Left lobe of liver (tissue), 2 donors: ENCODE measurements around the gene FMN1. TPM values are rescaled to one million over a fixed set of nuclear protein-coding genes. Genes with fewer than 3 reads are reported as not detected.
A peak's percentile ranks its signal among the peaks of the same experiment; 100 is the strongest.

Experiments used
- ATAC-seq: fragments of 200-7000 bp; cut with Tn5 transposase; one replicate; pipeline ENCODE4 v1.9.1; 2020; ENCODE audit warnings: mild to moderate bottlenecking, moderate library complexity
- DNase-seq: peaks from one replicate; pipeline ENCODE4 v3.0.0-alpha.2; 2020; ENCODE audit warnings: low spot score
- total RNA-seq: library from RNA; stranded (reverse); gene quantifications from one replicate; pipeline ENCODE4 v1.2.1, GENCODE V29; 2021
- donor health status: DM: no; HTN: no; CAD: no; lungs with moderate emphysema.
- donor health status: DM: no; HTN: yes; CAD: no.

FMN1 gene
- total RNA-seq, 1 donor from 2014 or later: 1.2 TPM

DNA sequence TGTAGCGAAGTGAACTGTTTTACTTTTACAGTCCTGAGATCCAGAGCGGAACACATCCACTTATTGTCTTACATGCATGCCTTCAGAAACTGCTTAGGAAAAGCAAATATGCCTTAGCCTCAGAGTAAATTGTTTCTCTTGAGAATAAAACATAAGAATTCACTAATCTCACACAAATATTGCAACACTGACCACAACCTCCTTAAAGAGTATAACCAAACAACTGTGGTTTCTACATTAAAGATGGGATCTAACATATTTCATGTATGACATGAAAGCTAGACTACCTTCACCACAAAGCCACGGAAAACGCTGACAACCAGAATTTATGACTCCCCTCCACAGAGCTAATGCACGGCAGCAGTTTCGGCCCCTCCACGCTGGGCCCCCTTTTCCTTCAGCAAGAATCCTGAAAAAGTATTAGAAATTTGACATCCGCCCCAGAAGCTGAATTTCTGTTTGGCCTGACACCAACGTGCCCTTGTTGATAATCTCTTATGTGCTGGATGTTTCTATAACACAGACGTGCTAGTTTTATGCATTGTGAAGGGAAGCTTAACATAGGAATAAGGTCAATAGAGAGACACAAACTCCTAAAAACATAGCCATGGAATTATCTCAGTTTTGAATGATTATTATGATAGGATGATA lies 392.1 kb downstream of the FMN1 start:
- no peak for ATAC-seq
- DNase-seq: no peak

DNA sequence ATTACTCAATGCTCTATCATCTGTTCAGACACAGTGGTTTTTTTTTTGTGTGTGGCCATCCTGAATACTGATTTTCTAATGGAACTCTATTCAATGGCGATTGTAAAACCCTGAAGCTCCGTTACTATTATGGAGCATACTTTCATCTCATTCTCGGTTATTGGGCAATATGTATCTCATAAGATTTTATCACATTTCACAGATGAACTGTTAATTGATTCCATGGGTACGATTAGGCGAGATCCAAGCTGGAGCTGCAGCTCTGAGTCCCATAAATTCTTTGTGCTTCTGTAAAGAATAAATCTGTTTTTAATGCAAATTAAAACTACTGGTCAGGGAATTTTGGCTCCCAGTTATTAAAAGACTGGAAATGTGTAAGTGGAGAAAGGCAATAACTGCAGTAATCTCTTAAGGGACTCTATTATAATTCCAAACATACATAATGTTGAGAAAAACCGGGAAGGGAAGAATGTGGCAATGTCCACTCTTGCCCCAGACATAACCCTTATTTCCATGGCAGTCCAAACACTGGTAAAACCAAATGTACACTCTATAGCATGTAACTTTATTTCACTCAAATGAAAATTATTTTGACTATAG lies 394.5 kb downstream of the FMN1 start:
- ATAC-seq (no peak), DNase-seq (no peak)

DNA sequence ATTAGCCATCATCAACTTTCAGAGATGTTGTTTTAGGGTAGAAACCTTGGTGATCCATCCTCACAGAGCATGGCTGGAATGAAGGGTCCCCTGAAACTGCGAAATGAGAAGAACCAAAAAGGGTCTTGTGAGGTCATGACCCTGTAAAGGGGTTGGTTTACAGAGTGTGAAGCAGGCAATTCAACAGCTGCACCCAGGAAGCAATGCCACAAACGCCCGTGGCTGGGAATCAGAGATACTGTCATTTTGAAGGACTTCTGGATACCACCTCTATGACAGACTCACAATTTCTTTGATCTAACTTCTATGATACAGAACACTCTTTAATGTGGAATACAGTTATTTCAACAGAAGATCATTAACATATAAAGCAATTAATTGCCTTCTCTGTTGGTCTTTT lies 397.7 kb downstream of the FMN1 start:
- DNase-seq (no peak), ATAC-seq (no peak)

DNA sequence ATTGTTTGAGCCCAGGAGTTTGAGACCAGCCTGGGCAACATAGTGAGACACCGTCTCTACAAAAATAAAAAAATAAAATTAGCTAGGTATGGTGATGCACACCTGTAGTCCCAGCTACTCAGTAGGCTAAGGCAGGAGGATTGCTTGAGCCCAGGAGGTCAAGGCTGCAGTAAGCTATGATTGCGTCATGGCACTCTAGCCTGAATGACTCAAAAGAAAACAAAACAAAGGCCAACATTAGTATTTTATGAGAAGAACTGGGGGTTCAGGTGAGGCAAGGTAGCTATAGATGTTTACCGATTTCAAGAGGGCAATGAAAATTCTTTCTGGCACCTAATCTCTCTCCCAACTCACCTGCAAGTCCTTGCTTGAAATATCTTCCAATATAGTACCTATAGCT lies 399.5 kb downstream of the FMN1 start:
- DNase-seq (no peak), ATAC-seq (no peak)

DNA sequence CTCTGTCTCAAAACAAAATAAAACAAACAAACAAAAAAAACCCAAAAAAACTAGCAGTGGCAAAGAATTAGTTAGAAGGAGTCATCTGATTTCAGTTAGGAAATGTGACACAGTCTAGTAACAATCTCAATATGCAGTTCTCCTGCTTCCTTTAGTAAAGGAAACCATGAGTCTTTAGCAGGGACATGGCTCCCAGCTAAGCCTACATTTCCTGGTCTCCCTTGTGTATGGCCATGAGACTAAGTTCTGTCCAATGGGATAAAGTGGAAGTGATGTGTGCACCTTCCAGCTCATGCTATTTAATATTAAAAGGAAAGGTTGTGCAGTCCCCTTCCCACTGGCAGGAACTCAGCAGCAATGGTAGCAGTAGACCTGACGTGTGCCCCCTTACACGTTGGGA lies 402.1 kb downstream of the FMN1 start:
- DNase-seq: no peak
- ATAC-seq: no peak

DNA sequence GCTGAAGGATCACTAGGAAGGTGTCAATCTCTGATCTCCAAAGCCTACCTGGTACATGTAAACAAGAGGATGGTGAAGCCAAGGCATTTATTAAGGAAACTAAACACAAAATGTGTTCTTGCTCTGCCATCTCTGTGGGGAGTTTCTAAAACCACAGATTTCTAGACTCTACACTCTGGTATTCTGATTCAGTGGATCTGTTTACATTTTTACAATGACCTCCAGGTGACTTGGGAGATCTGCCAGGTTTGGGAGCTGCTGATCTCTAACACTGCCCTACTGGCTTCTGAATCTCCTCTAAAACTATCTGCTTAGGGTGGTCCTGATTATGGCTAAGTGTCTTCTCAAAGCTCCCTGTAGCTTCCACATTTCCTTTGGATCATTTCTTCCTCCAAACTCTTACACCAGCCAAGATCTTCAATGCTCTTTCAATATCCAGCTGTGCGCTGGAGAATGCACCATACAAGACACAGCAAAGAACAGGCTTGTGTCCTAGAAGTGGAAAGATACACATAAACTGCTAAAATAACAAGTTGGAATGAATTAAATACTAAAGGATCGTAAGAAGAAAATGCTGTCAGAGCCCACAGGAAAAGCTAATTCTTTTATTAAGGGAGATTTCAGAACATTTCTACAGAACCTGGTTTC lies 404.0 kb downstream of the FMN1 start:
- peak; percentile 86 for ATAC-seq
- DNase-seq: peak; percentile 51

DNA sequence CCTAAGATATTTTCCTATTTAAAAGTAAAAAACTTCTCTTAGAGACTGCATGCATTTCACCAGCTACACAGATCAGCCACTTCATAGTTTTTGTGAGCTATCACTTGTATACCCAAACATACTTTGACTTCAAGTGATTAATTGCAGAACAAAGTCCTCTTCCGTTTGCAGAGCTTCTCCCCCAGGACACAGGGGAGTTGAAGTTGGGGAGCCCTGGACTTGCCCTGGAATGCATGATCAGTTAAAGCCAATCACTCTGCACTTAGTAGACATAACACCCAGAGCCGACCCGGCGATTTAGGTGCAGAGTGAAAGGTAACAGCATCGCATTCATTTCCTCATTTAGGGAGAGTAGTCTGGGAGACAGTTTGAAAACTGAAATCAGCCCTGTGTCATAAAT lies 406.6 kb downstream of the FMN1 start:
- ATAC-seq (no peak), DNase-seq (no peak)

DNA sequence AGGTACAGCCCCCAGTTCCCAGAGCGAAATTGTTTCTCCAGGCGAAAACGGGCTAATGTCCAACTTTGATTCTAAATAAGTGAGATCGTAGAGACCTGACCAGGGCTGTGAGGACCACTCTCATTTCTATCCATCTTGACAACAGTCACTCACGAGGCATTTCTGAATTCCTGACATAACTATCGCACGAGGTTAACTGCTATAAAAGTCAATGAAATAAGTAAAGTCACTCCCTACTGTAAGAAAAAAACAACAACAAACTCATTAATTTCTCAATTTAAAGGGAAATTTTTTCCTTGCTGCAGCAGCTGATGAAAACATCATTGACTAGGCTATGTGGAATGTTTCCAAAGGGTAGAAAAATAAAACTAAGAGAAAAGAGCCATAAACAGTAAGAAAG lies 407.6 kb downstream of the FMN1 start:
- DNase-seq: no peak
- ATAC-seq: no peak

DNA sequence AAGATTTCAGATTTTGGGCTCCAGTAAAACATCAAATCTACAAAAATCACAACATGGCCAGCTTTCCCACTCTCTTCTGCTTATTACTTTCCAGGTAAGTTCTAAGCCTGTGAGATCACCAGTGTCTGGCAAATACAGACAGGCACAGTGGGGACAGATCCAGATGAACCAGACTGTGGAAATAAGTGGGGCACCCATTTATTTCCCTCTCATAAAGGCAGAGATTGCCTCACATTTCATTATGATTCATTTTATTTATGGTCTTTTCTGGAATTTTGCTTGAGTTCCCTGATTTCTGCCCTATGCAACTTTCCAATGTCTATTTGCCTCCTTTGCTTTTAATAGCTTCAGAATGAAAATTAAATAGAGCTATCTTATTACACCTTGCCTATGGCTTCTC lies 409.9 kb downstream of the FMN1 start:
- no peak for DNase-seq
- no peak for ATAC-seq

DNA sequence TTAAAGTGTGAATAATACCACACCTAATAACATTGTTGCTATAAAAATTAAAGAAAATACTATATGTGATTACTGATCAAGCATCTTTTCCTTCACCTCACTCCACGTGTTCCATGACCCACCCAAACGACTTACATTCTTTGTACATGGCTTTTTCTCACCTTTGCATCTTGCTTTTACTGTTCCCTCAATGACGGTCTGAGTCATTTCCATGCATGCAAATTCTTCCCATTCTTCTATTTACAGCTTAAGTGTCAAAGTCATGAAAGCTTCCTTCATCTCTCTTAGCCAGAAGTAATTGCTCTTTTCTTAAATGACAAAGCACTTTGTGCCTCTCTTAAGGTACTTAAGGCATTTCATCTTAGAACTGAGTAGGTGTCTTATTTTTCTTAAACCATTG lies 412.7 kb downstream of the FMN1 start:
- no peak for ATAC-seq
- no peak for DNase-seq

DNA sequence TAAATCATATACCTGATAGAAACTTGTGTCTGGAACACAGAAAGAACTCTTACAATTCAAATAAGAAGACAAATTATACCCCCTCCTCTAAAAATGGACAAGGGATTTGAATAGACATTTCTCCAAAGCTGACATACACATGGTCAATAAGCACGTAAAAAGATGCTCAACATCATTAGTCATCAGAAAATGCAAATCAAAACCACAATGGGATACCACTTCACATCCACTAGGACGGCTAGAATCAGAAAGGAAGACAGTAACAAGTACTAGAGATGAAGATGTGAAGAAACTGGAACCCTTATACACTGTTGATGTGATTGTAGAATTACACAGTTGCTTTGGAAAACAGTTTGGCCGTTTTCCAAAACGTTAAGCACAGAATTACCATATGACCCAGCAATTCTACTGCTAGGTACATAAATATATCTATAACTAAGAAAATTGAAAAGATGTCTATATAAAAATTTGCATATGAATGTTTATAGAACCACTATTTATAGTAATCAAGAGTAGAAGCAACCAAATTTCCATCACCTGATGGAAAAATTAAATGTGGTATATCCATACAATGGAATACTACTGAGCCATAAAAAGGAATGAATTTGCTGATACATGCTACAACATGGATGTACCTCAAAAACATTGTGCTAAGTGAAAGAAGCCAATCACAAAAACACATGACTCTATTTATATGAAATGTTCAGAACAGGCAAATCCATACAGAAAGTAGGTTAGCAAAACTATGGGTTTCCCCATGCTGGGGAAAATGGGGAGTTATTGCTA lies 415.9 kb downstream of the FMN1 start:
- no peak for DNase-seq
- ATAC-seq: no peak

DNA sequence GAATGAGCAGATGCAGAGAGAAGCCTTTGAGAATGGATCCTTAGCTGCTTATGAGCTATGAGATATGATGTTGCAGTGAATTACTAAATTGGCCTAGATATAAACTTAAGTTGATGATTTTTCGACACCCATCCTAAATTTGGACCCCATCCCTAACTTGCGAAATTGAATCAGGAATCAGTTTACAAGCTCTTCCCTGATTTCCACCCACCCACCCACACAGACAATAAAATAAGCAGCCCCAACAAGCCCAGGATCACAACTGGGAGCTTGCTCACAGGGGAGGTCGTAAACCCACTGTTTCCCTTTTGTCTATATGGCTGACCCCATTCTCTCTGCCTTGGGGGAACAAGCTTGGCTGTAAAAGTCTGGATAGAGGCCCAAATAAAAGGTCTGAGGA lies 419.4 kb downstream of the FMN1 start:
- ATAC-seq (no peak), DNase-seq (no peak)

DNA sequence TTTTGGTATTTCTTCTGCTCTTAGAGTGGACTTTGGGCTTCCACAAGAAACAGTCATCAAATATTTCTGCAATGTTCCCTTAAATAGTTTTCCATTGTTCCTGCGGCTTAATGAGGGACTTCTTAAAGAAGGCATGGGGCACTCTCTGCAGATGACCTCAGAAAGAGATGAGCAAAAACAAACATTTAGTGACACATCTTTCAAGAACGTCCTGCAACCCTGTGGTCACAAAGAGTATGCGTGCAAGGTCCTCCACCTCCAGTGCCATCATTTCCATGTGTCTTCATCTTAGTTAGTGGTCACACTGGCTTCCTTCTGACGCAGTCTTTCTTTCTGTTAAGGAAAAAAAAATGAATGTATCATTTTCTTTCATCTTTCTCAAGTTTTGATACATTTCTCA lies 420.5 kb downstream of the FMN1 start:
- ATAC-seq (no peak), DNase-seq (no peak)

DNA sequence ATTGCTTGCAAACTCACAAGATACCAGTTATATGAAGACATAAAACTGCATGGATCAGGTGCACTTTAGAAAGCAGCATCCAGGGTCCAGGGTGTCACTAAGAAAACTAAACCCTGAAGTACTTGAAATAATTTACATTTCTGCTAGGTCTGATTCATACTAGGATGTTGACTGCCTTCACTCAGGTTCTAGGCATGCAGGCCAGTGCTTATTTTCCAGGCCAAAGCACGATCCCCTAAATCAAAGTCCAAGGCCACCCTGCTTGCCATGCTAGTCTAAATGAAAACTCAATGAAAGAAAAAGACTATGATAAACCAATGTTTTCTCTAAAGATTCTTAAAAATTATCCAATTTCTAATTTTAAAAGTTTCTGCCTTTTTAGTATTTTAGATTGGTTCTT lies 427.3 kb downstream of the FMN1 start:
- no peak for DNase-seq

DNA sequence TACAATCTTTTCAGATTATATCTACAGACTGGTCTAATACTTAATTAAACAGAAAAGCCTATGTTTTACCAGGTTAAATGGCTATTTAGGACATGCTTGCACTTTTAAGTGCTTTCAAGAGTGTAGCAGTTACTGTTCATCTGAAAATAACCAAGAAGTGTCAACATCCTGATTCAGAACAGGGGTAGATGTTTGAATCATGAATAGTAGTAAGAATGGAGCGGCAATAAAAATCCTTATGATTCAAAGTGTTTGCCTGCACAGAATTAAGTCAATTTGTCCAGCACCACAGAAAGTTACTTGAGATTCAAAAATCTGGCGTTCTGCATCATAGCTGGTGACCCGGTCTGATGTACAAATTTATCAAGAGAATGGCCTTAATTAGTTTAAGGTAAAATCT lies 428.4 kb downstream of the FMN1 start:
- DNase-seq (no peak), ATAC-seq (no peak)

More for the DNA sequence above, 427.3 kb downstream of the FMN1 start:
- no peak for ATAC-seq

DNA sequence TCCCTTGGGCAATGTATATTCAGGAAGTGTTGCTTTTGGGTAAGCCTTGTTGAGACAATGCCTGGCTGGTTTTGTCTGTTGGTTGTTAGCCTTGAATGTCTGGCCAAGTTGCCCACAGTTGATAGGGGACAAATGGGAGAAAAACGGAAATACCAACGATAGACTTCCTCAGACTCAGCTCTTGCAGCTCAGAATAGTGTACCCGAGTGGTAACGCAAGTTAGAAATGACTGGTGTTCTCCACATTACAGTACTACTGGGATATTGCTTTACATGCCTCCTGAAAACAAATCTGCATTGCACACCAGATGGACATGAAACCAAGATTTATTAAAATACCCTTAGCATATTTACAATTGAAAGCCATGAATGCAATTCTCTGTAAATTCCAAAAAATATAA lies 429.3 kb downstream of the FMN1 start:
- ATAC-seq (no peak), DNase-seq (no peak)

DNA sequence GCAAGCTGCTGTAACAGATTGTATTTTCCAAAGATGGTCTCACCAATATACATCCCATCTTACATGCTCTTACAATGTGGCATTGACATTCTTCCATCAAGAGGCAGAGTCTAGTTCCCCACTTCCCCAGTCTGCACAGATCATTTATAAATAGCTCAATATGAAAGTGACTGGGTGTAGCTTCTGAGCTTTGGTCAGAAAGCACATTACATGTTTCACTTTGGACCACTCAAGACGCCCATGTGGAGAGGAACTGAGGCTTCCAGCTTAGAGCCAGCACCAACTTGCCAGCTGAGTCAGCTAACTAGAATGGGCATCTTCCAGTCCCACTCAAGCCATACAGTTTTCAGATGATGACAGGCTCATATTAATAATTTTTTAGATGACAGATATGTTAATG lies 431.2 kb downstream of the FMN1 start:
- ATAC-seq: no peak

DNA sequence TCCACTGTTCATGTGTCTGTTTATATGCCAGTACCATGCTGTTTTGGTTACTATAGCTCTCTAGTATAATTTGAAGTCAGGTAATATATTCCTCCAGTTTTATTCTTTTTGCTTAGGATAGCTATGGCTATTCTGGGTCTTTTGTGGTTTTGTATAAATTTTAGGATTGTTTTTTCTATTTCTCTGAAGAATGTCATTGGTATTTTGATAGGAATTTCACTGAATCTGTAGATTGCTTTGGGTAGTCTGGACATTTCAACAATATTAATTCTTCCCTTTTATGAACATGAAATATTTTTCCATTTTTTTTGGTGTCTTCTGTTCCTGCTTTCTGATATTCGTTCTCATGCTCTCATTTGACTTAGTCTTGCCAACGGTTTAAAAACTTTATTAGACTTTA lies 437.1 kb downstream of the FMN1 start:
- DNase-seq (no peak), ATAC-seq (no peak)

More for the DNA sequence above, 431.2 kb downstream of the FMN1 start:
- DNase-seq: no peak

DNA sequence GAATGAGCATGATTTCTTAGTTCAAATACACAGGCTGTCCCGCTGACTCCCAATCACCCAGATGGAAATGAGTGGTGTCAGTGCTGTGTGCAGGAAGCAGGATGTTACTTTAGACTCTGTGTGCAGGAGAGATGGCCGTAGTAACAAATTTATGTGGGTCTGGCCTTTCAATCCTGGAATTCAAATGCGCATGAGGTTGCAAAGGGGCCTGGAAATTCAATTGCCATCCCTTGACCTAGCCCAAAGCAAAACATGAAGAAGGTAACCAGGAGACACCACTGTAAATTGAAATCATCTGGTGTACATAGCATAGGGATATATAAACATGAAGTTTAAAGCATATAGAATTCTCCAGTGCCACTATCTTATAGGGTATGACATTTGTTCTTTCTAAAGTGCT lies 443.5 kb downstream of the FMN1 start:
- DNase-seq: no peak
- no peak for ATAC-seq

DNA sequence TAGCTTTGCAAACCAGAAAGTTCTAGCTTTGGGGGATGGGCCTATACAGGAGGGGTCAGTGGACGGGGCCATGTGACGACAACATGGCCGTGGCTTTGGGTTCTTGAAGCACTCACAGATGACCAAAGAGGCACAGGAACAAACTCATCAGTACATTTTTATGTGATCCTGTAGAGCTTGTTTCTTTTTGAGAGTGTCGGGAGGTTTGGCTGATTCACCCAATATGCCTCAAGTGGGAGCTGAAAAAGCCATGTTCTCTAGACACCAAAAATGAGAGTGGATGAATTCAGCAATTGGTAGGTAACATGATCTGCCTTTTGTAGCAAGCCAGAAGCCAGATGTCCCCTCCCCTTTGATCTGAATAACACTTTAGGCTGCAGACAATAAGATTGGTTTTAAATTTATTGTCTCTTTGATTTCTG lies 446.6 kb downstream of the FMN1 start:
- no peak for DNase-seq
- no peak for ATAC-seq

DNA sequence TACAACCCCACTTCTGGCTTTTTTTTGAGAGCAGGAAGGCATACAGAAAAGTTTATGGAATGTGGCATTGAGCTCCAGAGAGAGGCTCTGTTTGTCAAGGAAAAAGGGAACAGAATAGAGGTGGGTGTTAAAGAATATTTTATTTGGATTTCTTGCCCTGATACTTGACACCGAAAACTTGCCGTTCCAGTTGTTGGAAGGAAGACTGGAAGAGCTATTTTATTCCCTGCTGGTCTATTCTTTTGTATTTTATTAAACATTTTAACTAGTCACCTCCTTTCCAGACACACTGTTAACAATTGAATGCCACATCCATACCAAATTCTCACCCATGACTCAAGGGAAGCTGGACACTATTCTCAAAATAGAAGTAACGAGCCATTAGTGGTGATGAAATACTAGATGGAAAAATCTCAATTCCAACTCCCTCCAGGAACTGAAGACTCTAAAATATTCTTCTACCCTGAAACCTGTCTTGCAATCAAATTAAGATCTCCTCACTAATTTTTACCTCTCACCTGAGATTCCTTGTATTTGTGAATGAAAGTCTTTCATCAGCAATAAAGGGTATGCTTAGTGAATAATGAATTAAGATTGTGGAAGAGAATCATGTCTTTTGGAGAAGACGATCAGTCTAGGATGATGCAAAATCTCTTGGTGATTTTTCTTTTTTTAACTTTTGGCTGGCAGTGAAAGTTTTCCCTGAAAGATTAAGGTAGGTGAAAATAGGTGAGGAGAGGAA lies 448.2 kb downstream of the FMN1 start:
- DNase-seq (no peak), ATAC-seq (no peak)
